NB4 (cell line): ENCODE measurements around the gene PDGFA.

Source experiments
- CTCF ChIP-seq: IDR thresholded peaks from one replicate; pipeline ENCODE4 v1.5.1; 2012; ENCODE audit warnings: low read depth, low read length
- MAX ChIP-seq: IDR thresholded peaks from 2 replicates; pipeline ENCODE4 v1.6.1; 2011; ENCODE audit warnings: low read depth, low read length
- POLR2A ChIP-seq: IDR thresholded peaks from 2 replicates; pipeline ENCODE4 v1.6.1; 2011; ENCODE audit warnings: mild to moderate bottlenecking; ENCODE audit not compliant: insufficient read length; ENCODE audit errors: extremely low read depth

- TF ChIP-seq POLR2A: no peak
- no peak for TF ChIP-seq CTCF
- no peak for TF ChIP-seq MAX
Measured at GRCh38 chr7:556837-557557, 37.4 kb upstream of the PDGFA start.
